Esophagus squamous epithelium (tissue), 5 donors: Measurements from ENCODE around the gene SRGAP1. TPM values are rescaled to one million over a fixed set of nuclear protein-coding genes. Genes with fewer than 3 reads are reported as not detected.

Source experiments
- DNase-seq: peaks from one replicate; lab custom pipeline; 2025; lab: John Stamatoyannopoulos, UW
- H3K27ac ChIP-seq, 4 donors: fragments of 200-600 bp; sonication (generic); one replicate each; pipeline ENCODE4 v1.5.1; 2016 to 2019; ENCODE audit warnings: mild to moderate bottlenecking in 1 of 4
- H3K27me3 ChIP-seq, 4 donors: fragments of 200-600 bp; sonication (generic); 1 replicate in 3 of 4; 2 replicates in 1 of 4; pipeline versions ENCODE4 v1.5.1 to v1.6.0; 2017 to 2021; ENCODE audit warnings: antibody characterized with exemption in 1 of 4
- H3K36me3 ChIP-seq, 3 donors: fragments of 200-600 bp; sonication (generic); one replicate each; pipeline ENCODE4 v1.5.1; 2016 to 2019
- H3K4me1 ChIP-seq, 3 donors: fragments of 200-600 bp; sonication (generic); one replicate each; pipeline ENCODE4 v1.5.1; 2017 to 2019
- H3K4me3 ChIP-seq, 4 donors: fragments of 200-600 bp; sonication (generic); 1 replicate in 3 of 4; 2 replicates in 1 of 4; pipeline ENCODE4 v1.5.1; 2016 to 2019; ENCODE audit warnings: mild to moderate bottlenecking in 2 of 4, moderate library complexity in 1 of 4
- H3K9me3 ChIP-seq, 3 donors: fragments of 200-600 bp; sonication (generic); one replicate each; pipeline ENCODE4 v1.5.1; 2016 to 2019
- CTCF ChIP-seq, 6 experiments: fragments of 450-650 bp in 4 of 6; fragments of 200-600 bp in 2 of 6; sonication (generic) in 2 of 6; IDR thresholded peaks; one replicate each; pipeline ENCODE4 v1.5.1; 2016 to 2019; ENCODE audit warnings: antibody characterized with exemption in 6 of 6, mild to moderate bottlenecking in 4 of 6, moderate library complexity in 4 of 6
- POLR2A ChIP-seq, 4 donors: fragments of 450-650 bp; IDR thresholded peaks; one replicate each; pipeline ENCODE4 v1.6.1; 2017; ENCODE audit warnings: antibody characterized with exemption in 4 of 4, mild to moderate bottlenecking in 4 of 4, moderate library complexity in 3 of 4
- WGBS, 2 donors: methylation state at CpG; one replicate each; pipeline ENCODE4 v1.1.5; 2018; 5-methylcytosine and 5-hydroxymethylcytosine counted together
- intact Hi-C: fragments of 100-400 bp; cut with DNase I; formaldehyde crosslinking; loops from one replicate; pipeline ENCODE4 v1.15.0; 2022
- total RNA-seq, 4 donors: library from RNA; depleted of rRNA; stranded (reverse); fragments of >200 nt; gene quantifications; one replicate each; pipeline ENCODE4 v1.1.0, GENCODE V29; 2016
- donor health status: DM: yes; HTN: yes; CAD: no.

The SRGAP1 gene
- total RNA-seq, 4 donors from 2014 or later: 2.0 to 5.3 (median 3.6) TPM

- DNase-seq: no peak
- Histone ChIP-seq H3K27me3 (no peaks in the 10 kb centered on the region), H3K4me3 (no peak overlapping the region), H3K36me3 (peaks cover 0 to 9% (median 0%) of the 10 kb centered on the region in 3 donors), H3K4me1 (peaks cover 0 to 16% (median 10%) of the 10 kb centered on the region in 3 donors), H3K27ac (no peak overlapping the region), H3K9me3 (no peaks in the 10 kb centered on the region)
- TF ChIP-seq POLR2A (IDR thresholded peaks at IDR 0.05) (no peak), CTCF (IDR thresholded peaks at IDR 0.05) (no peak)
- intact Hi-C loops: loop anchor here (10.0 kb wide), 1 partner anchor 249 kb away; the partner anchor contains the start of gene SRGAP1
- 81 to 88% methylated on average over 3 of the region's 3 CpGs for whole genome bisulfite sequencing, 2 donors
These were observed 249.2 kb downstream of the SRGAP1 start for GRCh38 chr12:64093689-64094088.

GRCh38 chr12:64097366-64098105 lies 253.0 kb downstream of the SRGAP1 start:
- intact Hi-C loops: loop anchor here (10.0 kb wide), 1 partner anchor 253 kb away; the partner anchor contains the start of gene SRGAP1
- 58 to 79% methylated on average over 2 to 4 of the region's 4 CpGs for WGBS, 2 donors
- Histone ChIP-seq H3K36me3 (peaks cover 0 to 10% (median 0%) of the 10 kb centered on the region in 3 donors), H3K27ac (no peak overlapping the region), H3K4me1 (no peaks in the 10 kb centered on the region), H3K9me3 (no peaks in the 10 kb centered on the region), H3K27me3 (no peaks in the 10 kb centered on the region), H3K4me3 (no peak overlapping the region)
- no peak for DNase-seq
- no peak for TF ChIP-seq POLR2A (IDR thresholded peaks at IDR 0.05)
- no peak for TF ChIP-seq CTCF (IDR thresholded peaks at IDR 0.05)

- H3K4me3 ChIP-seq: no peak overlapping the region
- no peaks in the 10 kb centered on the region for H3K27me3 ChIP-seq
- intact Hi-C loops: loop anchor here (10.0 kb wide), 1 partner anchor 254 kb away; the partner anchor contains the start of gene SRGAP1
- TF ChIP-seq CTCF (IDR thresholded peaks at IDR 0.05) (no peak), POLR2A (IDR thresholded peaks at IDR 0.05) (no peak)
- no peaks in the 10 kb centered on the region for H3K9me3 ChIP-seq
- H3K4me1 ChIP-seq: no peaks in the 10 kb centered on the region
- H3K36me3 ChIP-seq: peaks cover 0 to 10% (median 0%) of the 10 kb centered on the region in 3 donors
- 57 to 58% methylated on average over 2 of the region's 2 CpGs for WGBS, 2 donors
- H3K27ac ChIP-seq: peak overlapping the region in 1 of 4 donors; percentile 25
- DNase-seq: no peak
These were observed 254.3 kb downstream of the SRGAP1 start for GRCh38 chr12:64098709-64099354.

GRCh38 chr12:64099397-64099796 lies 254.9 kb downstream of the SRGAP1 start:
- no peaks in the 10 kb centered on the region for H3K9me3 ChIP-seq
- H3K27me3 ChIP-seq: no peaks in the 10 kb centered on the region
- DNase-seq: no peak
- peaks cover 0 to 10% (median 0%) of the 10 kb centered on the region in 3 donors for H3K36me3 ChIP-seq
- no peak overlapping the region for H3K4me3 ChIP-seq
- peaks cover 0 to 4% (median 0%) of the 10 kb centered on the region in 3 donors for H3K4me1 ChIP-seq
- TF ChIP-seq POLR2A (IDR thresholded peaks at IDR 0.05): no peak
- no peak for TF ChIP-seq CTCF (IDR thresholded peaks at IDR 0.05)
- peak overlapping the region in 1 of 4 donors; percentile 25 for H3K27ac ChIP-seq
- WGBS, 2 donors: 38 to 60% methylated on average over 5 of the region's 5 CpGs
- intact Hi-C loops: loop anchor here (10.0 kb wide), 1 partner anchor 255 kb away; the partner anchor contains the start of gene SRGAP1

- Histone ChIP-seq H3K9me3 (no peaks in the 10 kb centered on the region), H3K36me3 (peaks cover 0 to 10% (median 0%) of the 10 kb centered on the region in 3 donors), H3K27ac (no peak overlapping the region), H3K4me3 (no peak overlapping the region), H3K27me3 (no peaks in the 10 kb centered on the region), H3K4me1 (peaks cover 0 to 7% (median 0%) of the 10 kb centered on the region in 3 donors)
- intact Hi-C loops: no loop called here
- 51 to 66% methylated on average over 4 of the region's 4 CpGs for WGBS, 2 donors
- no peak for DNase-seq
- TF ChIP-seq CTCF (IDR thresholded peaks at IDR 0.05) (no peak), POLR2A (IDR thresholded peaks at IDR 0.05) (no peak)
These were observed 257.8 kb downstream of the SRGAP1 start for GRCh38 chr12:64102339-64102738.
